DMS 273 treated with DMSO at 0.1 percent for 48 hours (cell line): Measurements from ENCODE around the gene SRRD.

ENCODE experiments used
- DNase-seq: peaks from one replicate; lab custom pipeline; 2025; lab: John Stamatoyannopoulos, UW

Gene SRRD

DNA sequence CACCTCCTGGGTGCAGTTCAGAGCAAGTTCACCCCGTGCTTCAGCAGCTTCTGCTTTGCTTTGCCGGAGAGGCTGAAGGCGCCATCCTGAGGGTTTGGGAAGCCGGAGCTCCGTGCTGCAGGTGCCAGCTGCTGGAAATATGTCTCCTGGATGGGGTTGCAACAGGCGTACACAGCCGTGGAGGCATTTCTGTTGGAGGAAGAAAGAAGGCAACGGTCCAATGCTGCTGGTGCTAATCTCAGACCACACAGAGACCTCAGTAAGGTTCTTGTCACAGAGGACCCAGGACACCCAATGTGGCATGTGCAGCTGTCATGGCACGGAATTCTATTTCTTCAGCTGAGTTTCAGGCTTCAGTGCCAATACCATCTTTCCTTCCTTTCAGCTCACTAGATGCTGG, 30.5 kb upstream of the SRRD start:
- no peak for DNase-seq

GRCh38 chr22:26453812-26454500, 29.7 kb upstream of the SRRD start:
- DNase-seq = no peak

- no peak for DNase-seq
These were observed 25.9 kb upstream of the SRRD start for GRCh38 chr22:26457661-26458272.

DNA sequence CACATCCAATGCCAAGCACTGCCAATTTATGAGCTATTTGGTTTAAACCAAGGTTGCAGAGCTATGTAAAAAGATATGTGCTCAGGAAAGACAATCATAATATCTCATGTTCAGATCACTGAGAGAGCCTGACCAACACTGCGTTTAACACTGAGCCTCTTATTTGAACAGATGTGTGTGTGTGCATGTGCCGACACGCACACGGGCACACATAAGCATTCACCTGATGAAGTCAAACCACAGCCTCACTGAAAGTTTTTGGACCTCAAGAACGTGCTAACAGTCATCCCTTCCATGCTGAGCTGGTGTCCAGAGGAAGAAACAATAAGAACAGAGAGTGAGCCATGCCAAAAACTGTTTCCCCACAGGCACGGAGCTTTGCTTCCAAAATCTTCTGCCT, 23.5 kb upstream of the SRRD start:
- DNase-seq = no peak

DNA sequence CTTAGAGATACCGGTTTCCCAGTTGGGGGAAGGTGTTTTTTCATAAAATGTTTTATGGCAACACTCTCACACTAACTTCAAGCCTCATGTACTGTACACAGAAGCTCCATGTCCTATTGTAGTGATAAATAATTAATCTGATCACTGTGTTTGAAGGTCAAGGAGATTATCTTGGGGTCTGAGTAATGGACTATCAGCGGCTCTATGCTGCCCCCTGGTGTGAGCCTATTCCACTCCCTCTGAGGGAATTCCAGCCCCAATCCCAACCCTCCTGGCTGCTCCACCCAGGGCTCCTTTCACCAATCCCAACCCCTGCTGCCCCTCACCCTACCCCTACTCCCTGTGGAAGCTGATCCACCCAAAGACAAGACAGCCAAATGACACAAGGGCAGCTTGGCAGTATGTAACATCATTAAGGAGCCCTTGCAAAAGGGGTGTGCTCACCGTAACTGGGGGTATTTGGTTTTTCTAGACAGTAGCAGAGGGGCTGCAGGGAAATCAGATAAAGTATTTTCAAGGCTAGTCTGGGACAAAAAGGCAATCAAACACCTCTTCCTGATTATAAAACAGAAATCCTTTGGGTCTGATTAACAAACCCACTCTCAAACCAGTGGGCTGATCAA, 22.4 kb upstream of the SRRD start:
- DNase-seq = no peak

DNA sequence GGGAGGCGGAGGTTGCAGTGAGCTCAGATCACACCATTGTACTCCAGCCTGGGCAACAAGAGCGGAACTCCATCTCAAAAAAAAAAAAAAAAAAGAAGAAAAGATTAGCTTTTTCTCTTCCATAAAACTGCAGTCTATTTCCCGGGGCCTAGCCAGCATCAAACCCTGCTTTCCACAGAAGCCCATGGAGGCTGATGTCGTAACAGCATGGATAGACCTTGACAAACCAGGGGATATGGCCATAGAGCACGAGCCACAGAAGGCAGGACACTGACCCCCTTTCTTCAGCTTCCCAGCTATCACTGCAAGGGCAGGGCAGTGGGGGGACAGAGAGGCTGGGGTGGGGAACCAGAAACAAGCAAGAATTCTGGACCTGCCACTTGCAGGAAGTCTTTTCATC, 21.6 kb upstream of the SRRD start:
- no peak for DNase-seq

DNA sequence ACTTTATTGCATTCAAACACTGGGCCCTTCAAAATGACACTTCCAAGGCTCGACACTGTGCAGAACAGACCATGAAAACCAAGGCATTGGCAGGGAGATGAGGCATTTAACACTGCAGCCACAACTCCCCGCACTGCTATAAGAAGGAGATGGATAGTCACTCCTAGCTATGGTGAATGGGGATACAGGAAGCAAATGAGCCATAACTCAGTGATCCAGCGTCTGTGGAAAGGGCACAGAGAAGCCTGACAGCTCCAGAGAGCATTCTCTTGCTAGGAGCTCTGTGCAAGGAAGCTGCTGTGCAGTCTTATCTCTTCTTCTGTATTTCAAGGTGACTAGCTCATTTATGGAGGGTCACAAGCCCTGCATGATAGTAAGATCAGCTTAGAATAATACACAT, 21.0 kb upstream of the SRRD start:
- no peak for DNase-seq

- DNase-seq = no peak
These were observed 20.5 kb upstream of the SRRD start for GRCh38 chr22:26463101-26463661.

DNA sequence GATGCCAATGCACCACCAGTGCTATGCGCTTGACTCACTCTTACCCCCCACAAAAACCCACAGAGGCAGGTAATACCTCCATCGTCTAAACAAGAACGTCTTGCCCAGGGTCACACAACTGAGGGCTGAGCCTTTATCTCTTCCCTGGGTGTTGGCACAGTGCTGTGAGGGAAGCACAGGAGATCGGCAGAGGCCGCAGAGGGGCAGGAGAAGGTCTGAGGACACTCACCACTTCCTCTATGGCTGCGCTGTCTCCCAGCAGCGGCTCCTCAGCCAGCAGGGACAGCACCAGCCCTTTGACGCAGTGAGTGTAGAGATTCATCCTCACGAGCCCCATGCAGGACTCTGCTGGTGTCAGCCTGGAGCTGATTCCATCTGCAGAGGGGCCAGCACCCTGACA, 20.0 kb upstream of the SRRD start:
- DNase-seq = no peak

DNA sequence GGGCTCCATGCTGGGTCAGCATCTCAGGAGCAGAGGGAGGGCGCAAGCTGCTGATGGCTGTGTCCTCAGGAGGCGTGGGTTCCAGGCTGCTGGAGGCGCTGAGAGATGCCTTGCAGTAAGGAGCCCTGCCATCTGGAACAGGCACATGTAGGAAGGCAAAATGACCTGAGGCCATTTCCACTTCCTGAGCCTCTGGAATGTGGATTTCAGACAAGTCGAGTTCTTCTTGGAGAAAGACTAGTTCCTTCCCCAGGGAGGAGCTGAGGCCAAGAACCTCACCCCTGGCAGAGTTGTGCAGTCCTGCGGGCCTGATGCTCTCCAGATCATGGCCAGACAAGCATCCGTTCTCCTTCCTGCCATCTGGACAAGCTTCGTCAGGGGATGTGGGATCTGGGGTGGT, 19.4 kb upstream of the SRRD start:
- DNase-seq = no peak

- peak; percentile 84 for DNase-seq
These were observed 17.5 kb upstream of the SRRD start for GRCh38 chr22:26466196-26466595.

GRCh38 chr22:26470807-26471206, 12.9 kb upstream of the SRRD start:
- DNase-seq = no peak

- no peak for DNase-seq
These were observed 12.2 kb upstream of the SRRD start for GRCh38 chr22:26471522-26471921.

DNA sequence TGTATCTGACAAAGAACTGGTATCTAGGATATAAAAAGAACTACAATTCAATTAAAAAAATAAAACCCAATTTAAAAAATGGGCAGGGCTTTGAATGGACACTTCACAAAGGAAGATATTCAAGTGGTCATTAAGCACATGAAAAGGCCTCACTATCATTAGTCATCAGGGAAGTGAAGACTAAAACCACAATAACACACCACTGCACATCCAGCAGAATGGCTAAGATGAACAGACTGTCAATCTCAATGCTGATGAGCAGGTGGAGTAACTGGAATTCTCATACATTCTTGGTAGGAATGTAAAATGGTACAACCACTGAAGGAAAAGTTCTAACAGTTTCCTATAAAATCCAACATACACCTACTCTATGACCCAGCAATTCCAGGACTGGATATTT, 9.0 kb upstream of the SRRD start:
- DNase-seq = no peak

- no peak for DNase-seq
These were observed 6.9 kb upstream of the SRRD start for GRCh38 chr22:26476705-26477340.

- no peak for DNase-seq
These were observed 6.3 kb upstream of the SRRD start for GRCh38 chr22:26477341-26477731.

DNA sequence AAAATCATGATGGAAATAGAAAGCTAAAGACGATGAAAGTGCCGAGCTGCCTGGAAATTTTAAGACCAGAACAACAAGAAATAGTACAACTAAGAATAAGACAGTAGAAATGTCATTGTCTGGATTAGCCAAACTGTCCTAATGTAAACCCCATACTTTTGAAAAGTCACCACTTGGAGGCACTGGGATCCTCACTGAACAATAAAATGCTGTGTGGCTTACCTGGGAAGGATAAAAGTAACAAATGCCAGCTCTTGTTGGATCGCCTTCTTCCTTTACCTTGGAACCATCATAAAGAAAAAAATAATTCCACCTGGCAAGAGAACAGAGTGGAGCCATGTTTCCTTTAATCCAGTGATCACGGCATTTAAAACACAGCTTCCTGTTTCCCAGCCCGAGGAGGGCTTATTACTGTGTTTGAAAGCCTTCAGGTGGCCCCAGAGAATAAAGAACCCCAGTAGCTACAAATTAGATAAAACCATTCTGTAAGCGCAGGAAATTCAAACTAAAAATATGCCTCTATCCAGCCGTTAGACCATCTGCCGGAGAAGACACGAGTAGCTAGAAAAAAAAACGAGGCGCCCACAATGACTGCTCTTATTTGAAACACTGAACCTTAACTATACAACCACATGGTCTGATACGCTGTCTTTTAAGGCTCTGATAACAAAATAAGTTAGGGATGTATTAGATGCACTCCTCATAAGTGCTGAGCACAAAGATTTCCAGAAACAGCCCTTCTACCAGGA, 4.5 kb upstream of the SRRD start:
- peak; percentile 43 for DNase-seq

- DNase-seq = no peak
These were observed 3.7 kb upstream of the SRRD start for GRCh38 chr22:26479792-26480610.

GRCh38 chr22:26480611-26480932, 3.1 kb upstream of the SRRD start:
- no peak for DNase-seq

DNA sequence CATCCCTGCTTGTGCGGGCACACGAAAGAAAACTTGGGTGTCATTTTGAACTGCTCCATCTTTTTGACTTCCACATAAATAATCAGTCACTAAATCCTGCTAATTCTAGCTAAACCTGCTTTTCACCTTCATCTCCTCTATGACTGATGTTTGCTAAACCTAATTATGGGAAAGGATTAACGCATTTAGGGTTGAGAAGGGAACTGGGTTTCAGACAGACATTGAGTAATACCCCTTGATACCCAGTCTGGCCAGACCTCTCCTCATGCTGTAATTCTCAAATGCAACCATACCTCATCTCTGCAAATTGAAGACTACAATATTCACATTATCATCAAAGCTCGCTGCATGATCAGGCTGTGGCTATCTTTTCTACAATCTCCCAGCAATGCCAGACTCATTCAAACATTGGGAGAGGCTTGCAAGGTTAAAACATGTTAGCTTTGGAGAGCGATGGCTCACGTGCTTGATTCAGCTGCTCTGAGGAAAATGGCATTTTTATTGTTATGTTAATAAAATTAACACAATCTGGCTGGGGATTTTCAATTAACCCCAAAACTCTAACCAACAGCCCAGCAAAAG, 2.5 kb upstream of the SRRD start:
- DNase-seq = no peak

GRCh38 chr22:26481694-26482093, 2.0 kb upstream of the SRRD start:
- no peak for DNase-seq
